Nephron (organoid): ENCODE data around the gene ADGRG7.

Experiments used
- H3K27ac Mint-ChIP-seq, 3 experiments: 2 replicates each; pipeline ENCODE4 v1.8.0; 2020; ENCODE audit warnings: mixed read lengths in 3 of 3, mild to moderate bottlenecking in 2 of 3, moderate library complexity in 1 of 3
- H3K27me3 Mint-ChIP-seq: 2 replicates; pipeline ENCODE4 v1.8.0; 2021; ENCODE audit warnings: low read depth, mild to moderate bottlenecking, moderate library complexity, mixed read lengths
- H3K36me3 Mint-ChIP-seq: 2 replicates; pipeline ENCODE4 v1.8.0; 2020; ENCODE audit warnings: low read depth, mixed read lengths
- H3K4me1 Mint-ChIP-seq: 2 replicates; pipeline ENCODE4 v1.8.0; 2020; ENCODE audit warnings: mixed read lengths
- H3K4me3 Mint-ChIP-seq, 3 experiments: 2 replicates each; pipeline ENCODE4 v1.8.0; 2020; ENCODE audit warnings: mild to moderate bottlenecking in 3 of 3, mixed read lengths in 3 of 3, moderate library complexity in 2 of 3
- H3K9me3 Mint-ChIP-seq: 2 replicates; pipeline ENCODE4 v1.8.0; 2020; ENCODE audit warnings: mixed read lengths
- CTCF ChIP-seq, 3 experiments: fragments of 200-600 bp; sonication (generic); IDR thresholded peaks; one replicate each; pipeline ENCODE4 v1.5.0; 2021; ENCODE audit warnings: antibody characterized with exemption in 3 of 3; ENCODE audit not compliant: unreplicated experiment in 3 of 3

Gene ADGRG7

GRCh38 chr3:100641471-100642032 is 32.2 kb downstream of the ADGRG7 start:
- Mint-ChIP-seq H3K36me3 (no peaks in the 10 kb centered on the region), H3K9me3 (no peaks in the 10 kb centered on the region), H3K27me3 (no peaks in the 10 kb centered on the region), H3K27ac (peak overlapping the region in 2 of 3 experiments; percentile 29 to 74), H3K4me3 (no peak overlapping the region), H3K4me1 (no peaks in the 10 kb centered on the region)
- no peak for TF ChIP-seq CTCF (IDR thresholded peaks at IDR 0.05; ENCODE audit: unreplicated experiment in 3 of 3)

- no peak for TF ChIP-seq CTCF (IDR thresholded peaks at IDR 0.05; ENCODE audit: unreplicated experiment in 3 of 3)
- Mint-ChIP-seq H3K36me3 (no peaks in the 10 kb centered on the region), H3K27ac (no peak overlapping the region), H3K4me1 (peaks cover 3% of the 10 kb centered on the region), H3K4me3 (no peak overlapping the region), H3K9me3 (no peaks in the 10 kb centered on the region), H3K27me3 (no peaks in the 10 kb centered on the region)
Observed at GRCh38 chr3:100645913-100646312, 36.5 kb downstream of the ADGRG7 start.

GRCh38 chr3:100647171-100647570 is 37.8 kb downstream of the ADGRG7 start:
- Mint-ChIP-seq H3K27me3 (no peaks in the 10 kb centered on the region), H3K36me3 (no peaks in the 10 kb centered on the region), H3K4me1 (peaks cover 6% of the 10 kb centered on the region), H3K27ac (no peak overlapping the region), H3K4me3 (no peak overlapping the region), H3K9me3 (no peaks in the 10 kb centered on the region)
- no peak for TF ChIP-seq CTCF (IDR thresholded peaks at IDR 0.05; ENCODE audit: unreplicated experiment in 3 of 3)

GRCh38 chr3:100647657-100648056 is 38.3 kb downstream of the ADGRG7 start:
- H3K27me3 Mint-ChIP-seq: no peaks in the 10 kb centered on the region
- no peak overlapping the region for H3K4me3 Mint-ChIP-seq
- H3K36me3 Mint-ChIP-seq: no peaks in the 10 kb centered on the region
- H3K9me3 Mint-ChIP-seq: no peaks in the 10 kb centered on the region
- no peak overlapping the region for H3K27ac Mint-ChIP-seq
- H3K4me1 Mint-ChIP-seq: peaks cover 6% of the 10 kb centered on the region
- no peak for TF ChIP-seq CTCF (IDR thresholded peaks at IDR 0.05; ENCODE audit: unreplicated experiment in 3 of 3)

DNA sequence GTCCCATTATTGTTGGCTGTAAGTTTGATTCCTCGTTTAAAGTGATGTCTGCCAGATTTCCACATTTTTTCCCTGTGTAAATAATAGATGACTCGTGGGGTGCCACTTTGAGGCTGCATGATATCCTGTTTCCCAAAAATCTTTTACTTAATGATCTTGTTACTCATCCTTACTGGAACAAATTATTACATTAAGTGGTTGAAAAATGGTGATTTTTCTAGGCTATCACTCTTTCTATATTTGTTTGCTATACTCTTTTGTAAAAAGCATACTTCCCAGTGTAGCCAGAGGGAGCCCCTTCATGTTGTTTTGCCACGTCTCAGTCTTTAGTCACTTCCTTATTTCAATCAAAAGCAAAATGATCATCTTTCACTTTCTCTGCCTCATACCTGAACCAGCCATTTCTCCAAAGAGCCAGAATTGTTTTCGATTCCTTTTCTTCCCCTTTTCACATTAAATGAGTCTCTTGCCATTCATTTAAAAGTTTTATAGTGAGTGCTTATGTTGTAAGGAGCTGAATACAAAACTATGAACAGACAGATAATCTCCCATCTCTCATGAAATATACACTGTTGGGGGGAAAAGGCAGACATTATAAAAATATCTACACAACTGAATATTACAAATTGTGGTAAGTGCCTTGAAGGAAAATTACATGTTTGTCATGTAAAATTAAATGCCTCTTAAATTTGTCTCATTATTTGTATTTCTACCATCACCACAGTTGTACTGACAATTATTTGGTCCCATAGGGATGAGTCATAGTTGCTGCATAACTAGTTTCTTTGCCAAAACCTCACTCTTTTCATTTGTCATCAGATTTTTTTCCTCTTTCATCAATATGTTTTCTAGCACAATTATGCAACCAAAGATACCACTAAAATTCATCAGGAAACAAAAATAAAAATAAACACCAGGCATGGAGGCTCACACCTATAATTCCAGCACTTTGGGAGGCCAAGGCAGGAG is 41.5 kb downstream of the ADGRG7 start:
- Mint-ChIP-seq H3K27ac (peak overlapping the region in 1 of 3 experiments; percentile 3), H3K4me1 (peaks cover 6% of the 10 kb centered on the region), H3K27me3 (no peaks in the 10 kb centered on the region), H3K36me3 (no peaks in the 10 kb centered on the region), H3K9me3 (no peaks in the 10 kb centered on the region), H3K4me3 (no peak overlapping the region)
- no peak for TF ChIP-seq CTCF (IDR thresholded peaks at IDR 0.05; ENCODE audit: unreplicated experiment in 3 of 3)
